NT2/D1 (cell line): ENCODE results near the gene PTDSS2.

ENCODE experiments used
- SUZ12 ChIP-seq: IDR thresholded peaks from 2 replicates; pipeline ENCODE4 v1.6.1; 2011; ENCODE audit not compliant: insufficient read length, insufficient read depth; ENCODE audit errors: extremely low read depth
- YY1 ChIP-seq: IDR thresholded peaks from 2 replicates; pipeline ENCODE4 v1.6.1; 2011; ENCODE audit not compliant: insufficient read length, insufficient read depth
- ZNF274 ChIP-seq: IDR thresholded peaks from 2 replicates; pipeline ENCODE4 v1.6.1; 2011; ENCODE audit warnings: mild to moderate bottlenecking, low read depth, low read length

GRCh38 chr11:506995-507726 is 57.1 kb downstream of the PTDSS2 start, which contains the start of gene RNH1:
- no peak for TF ChIP-seq YY1
- TF ChIP-seq SUZ12: no peak
- no peak for TF ChIP-seq ZNF274
